Liver (tissue), 9 donors: ENCODE measurements around the gene TK1. TPM values are rescaled to one million over a fixed set of nuclear protein-coding genes. Genes with fewer than 3 reads are reported as not detected.

Experiments used
- DNase-seq: peaks from one replicate; pipeline ENCODE4 v3.0.0-alpha.2; 2017; ENCODE audit warnings: low spot score
- H3K27ac ChIP-seq, 2 donors: one replicate each; pipeline ENCODE4 v1.7.0; 2013; ENCODE audit warnings: inconsistent platforms in 2 of 2, low read length in 2 of 2, control low read depth in 1 of 2, low read depth in 1 of 2, mild to moderate bottlenecking in 1 of 2
- H3K27me3 ChIP-seq, 4 donors: one replicate each; pipeline versions ENCODE4 v1.6.1 to v1.7.0; 2013; ENCODE audit warnings: low read length in 3 of 4, inconsistent platforms in 1 of 4, mild to moderate bottlenecking in 1 of 4, moderate library complexity in 1 of 4; ENCODE audit not compliant: control insufficient read depth in 4 of 4, insufficient read depth in 4 of 4
- H3K36me3 ChIP-seq, 4 donors: one replicate each; pipeline versions ENCODE4 v1.6.1 to v1.7.0; 2013; ENCODE audit warnings: low read length in 3 of 4, mild to moderate bottlenecking in 3 of 4, low read depth in 1 of 4, moderate library complexity in 1 of 4; ENCODE audit not compliant: control insufficient read depth in 4 of 4, insufficient read depth in 3 of 4
- H3K4me1 ChIP-seq, 4 donors: one replicate each; pipeline versions ENCODE4 v1.6.1 to v1.7.0; 2013; ENCODE audit warnings: low read length in 3 of 4, mild to moderate bottlenecking in 3 of 4, moderate library complexity in 1 of 4; ENCODE audit not compliant: control insufficient read depth in 4 of 4, insufficient read depth in 4 of 4
- H3K4me3 ChIP-seq, 3 donors: one replicate each; pipeline versions ENCODE4 v1.6.1 to v1.7.0; 2013; ENCODE audit warnings: low read length in 3 of 3, control low read depth in 1 of 3, low read depth in 1 of 3, mild to moderate bottlenecking in 1 of 3
- H3K9ac ChIP-seq, 2 donors: one replicate each; pipeline ENCODE4 v1.7.0; 2013; ENCODE audit warnings: low read length in 2 of 2, mild to moderate bottlenecking in 2 of 2, moderate library complexity in 2 of 2, control low read depth in 1 of 2, low read depth in 1 of 2
- H3K9me3 ChIP-seq, 4 donors: one replicate each; pipeline versions ENCODE4 v1.6.1 to v1.7.0; 2013; ENCODE audit warnings: low read length in 3 of 4; ENCODE audit not compliant: control insufficient read depth in 4 of 4
- EGR1 ChIP-seq, 2 donors: IDR thresholded peaks; 2 replicates each; pipeline ENCODE4 v1.6.1; 2016 to 2018; ENCODE audit warnings: antibody characterized with exemption in 2 of 2, low read depth in 2 of 2
- FOXA1 ChIP-seq: IDR thresholded peaks from 2 replicates; pipeline ENCODE4 v1.6.1; 2016; ENCODE audit warnings: antibody characterized with exemption
- FOXA2 ChIP-seq: IDR thresholded peaks from 2 replicates; pipeline ENCODE4 v1.6.1; 2016; ENCODE audit warnings: antibody characterized with exemption
- GABPA ChIP-seq, 2 donors: IDR thresholded peaks in 1 of 2; conservative IDR thresholded peaks in 1 of 2; 2 replicates each; pipeline ENCODE4 v1.6.1; 2016; ENCODE audit warnings: antibody characterized with exemption in 2 of 2, mild to moderate bottlenecking in 1 of 2, moderate library complexity in 1 of 2
- HNF4A ChIP-seq, 2 donors: conservative IDR thresholded peaks; 2 replicates each; pipeline ENCODE4 v1.6.1; 2016; ENCODE audit warnings: antibody characterized with exemption in 2 of 2, mild to moderate bottlenecking in 2 of 2
- HNF4G ChIP-seq: IDR thresholded peaks from 2 replicates; pipeline ENCODE4 v1.6.1; 2016; ENCODE audit warnings: antibody characterized with exemption
- JUND ChIP-seq, 2 donors: IDR thresholded peaks; 2 replicates each; pipeline ENCODE4 v1.6.1; 2016; ENCODE audit warnings: antibody characterized with exemption in 2 of 2
- NR2F2 ChIP-seq: IDR thresholded peaks from 2 replicates; pipeline ENCODE4 v1.6.1; 2016; ENCODE audit warnings: antibody characterized with exemption
- RAD21 ChIP-seq, 2 donors: IDR thresholded peaks; 2 replicates each; pipeline ENCODE4 v1.6.1; 2016; ENCODE audit warnings: antibody characterized with exemption in 2 of 2, mild to moderate bottlenecking in 2 of 2
- RXRA ChIP-seq, 2 donors: IDR thresholded peaks; 2 replicates each; pipeline ENCODE4 v1.6.1; 2017 to 2018; ENCODE audit warnings: antibody characterized with exemption in 2 of 2, mild to moderate bottlenecking in 1 of 2
- SP1 ChIP-seq: IDR thresholded peaks from 2 replicates; pipeline ENCODE4 v1.6.1; 2018; ENCODE audit warnings: antibody characterized with exemption, mild to moderate bottlenecking
- TAF1 ChIP-seq: conservative IDR thresholded peaks from 2 replicates; pipeline ENCODE4 v1.6.1; 2016; ENCODE audit warnings: antibody characterized with exemption, mild to moderate bottlenecking
- YY1 ChIP-seq: IDR thresholded peaks from 2 replicates; pipeline ENCODE4 v1.6.1; 2016; ENCODE audit warnings: antibody characterized with exemption, mild to moderate bottlenecking
- WGBS: extraction: QIAGEN DNeasy Blood & Tissue Kit; methylation state at CpG from one replicate; pipeline ENCODE4 v1.1.7; 2013; 5-methylcytosine and 5-hydroxymethylcytosine counted together
- polyA plus RNA-seq, 2 donors: library from polyadenylated mRNA; stranded (reverse) in 1 of 2; unstranded in 1 of 2; fragments of 200-250 nt in 1 of 2; fragments of >200 nt in 1 of 2; fragmentation: Nextera tagmentation in 1 of 2; extraction: Ambion mirVana in 1 of 2; gene quantifications; one replicate each; pipeline versions ENCODE4 v1.2.1 to v1.2.3, GENCODE V29; 2013 to 2015
- total RNA-seq, 2 donors: library from RNA; depleted of rRNA; stranded (reverse); fragments of >200 nt; gene quantifications; one replicate each; pipeline ENCODE4 v1.2.3, GENCODE V29; 2014
- TF ChIP-seq, protein P1 (sequence below): IDR thresholded peaks from 2 replicates; pipeline ENCODE4 v1.6.1; 2016; ENCODE audit warnings: antibody characterized with exemption
- TF ChIP-seq, protein P2 (sequence below): IDR thresholded peaks from 2 replicates; pipeline ENCODE4 v1.6.1; 2016; ENCODE audit warnings: antibody characterized with exemption
- TF ChIP-seq, protein P3 (sequence below): fragments of 150-350 bp; IDR thresholded peaks from 2 replicates; pipeline ENCODE4 v1.5.1; 2017; ENCODE audit warnings: improper control_type of control experiment, low read depth, low read length; ENCODE audit not compliant: missing input control
- TF ChIP-seq, protein P4 (sequence below): IDR thresholded peaks from 2 replicates; pipeline ENCODE4 v1.6.1; 2016; ENCODE audit warnings: antibody characterized with exemption, mild to moderate bottlenecking
- TF ChIP-seq, protein P5 (sequence below): IDR thresholded peaks from 2 replicates; pipeline ENCODE4 v1.6.1; 2016; ENCODE audit warnings: antibody characterized with exemption
- donor health status: healthy.
- donor health status: healthy.
- donor health status: healthy.
- donor health status: healthy.
- donor health status: healthy.

Gene TK1
- total and polyA plus RNA-seq, 4 donors: 0.84 to 97.6 (median 10.1) TPM

DNA sequence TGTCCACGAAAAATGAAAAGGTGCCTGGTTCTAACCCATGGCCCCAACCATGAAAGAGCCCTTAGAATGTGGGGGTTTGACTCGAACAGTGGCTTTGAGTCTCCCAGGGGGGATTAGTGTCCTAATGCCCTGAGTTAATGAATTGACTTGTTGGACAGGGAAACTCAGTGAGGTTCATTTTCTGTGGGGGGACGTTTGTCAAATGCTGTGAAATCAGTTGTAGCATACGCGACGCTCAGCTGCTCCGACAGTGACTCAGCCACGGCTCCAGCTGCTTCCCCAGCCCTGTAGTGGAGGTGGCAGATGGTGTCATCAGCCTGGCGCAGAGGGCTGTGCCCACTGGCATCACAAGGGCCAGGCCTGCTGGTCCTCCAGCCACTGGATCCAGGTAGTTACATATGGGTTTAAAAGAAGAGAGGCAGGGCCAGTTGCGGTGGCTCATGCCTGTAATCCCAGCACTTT is 40.6 kb upstream of the TK1 start (continued):
- TF ChIP-seq, protein P1, sequence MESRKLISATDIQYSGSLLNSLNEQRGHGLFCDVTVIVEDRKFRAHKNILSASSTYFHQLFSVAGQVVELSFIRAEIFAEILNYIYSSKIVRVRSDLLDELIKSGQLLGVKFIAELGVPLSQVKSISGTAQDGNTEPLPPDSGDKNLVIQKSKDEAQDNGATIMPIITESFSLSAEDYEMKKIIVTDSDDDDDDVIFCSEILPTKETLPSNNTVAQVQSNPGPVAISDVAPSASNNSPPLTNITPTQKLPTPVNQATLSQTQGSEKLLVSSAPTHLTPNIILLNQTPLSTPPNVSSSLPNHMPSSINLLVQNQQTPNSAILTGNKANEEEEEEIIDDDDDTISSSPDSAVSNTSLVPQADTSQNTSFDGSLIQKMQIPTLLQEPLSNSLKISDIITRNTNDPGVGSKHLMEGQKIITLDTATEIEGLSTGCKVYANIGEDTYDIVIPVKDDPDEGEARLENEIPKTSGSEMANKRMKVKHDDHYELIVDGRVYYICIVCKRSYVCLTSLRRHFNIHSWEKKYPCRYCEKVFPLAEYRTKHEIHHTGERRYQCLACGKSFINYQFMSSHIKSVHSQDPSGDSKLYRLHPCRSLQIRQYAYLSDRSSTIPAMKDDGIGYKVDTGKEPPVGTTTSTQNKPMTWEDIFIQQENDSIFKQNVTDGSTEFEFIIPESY: no peak

DNA sequence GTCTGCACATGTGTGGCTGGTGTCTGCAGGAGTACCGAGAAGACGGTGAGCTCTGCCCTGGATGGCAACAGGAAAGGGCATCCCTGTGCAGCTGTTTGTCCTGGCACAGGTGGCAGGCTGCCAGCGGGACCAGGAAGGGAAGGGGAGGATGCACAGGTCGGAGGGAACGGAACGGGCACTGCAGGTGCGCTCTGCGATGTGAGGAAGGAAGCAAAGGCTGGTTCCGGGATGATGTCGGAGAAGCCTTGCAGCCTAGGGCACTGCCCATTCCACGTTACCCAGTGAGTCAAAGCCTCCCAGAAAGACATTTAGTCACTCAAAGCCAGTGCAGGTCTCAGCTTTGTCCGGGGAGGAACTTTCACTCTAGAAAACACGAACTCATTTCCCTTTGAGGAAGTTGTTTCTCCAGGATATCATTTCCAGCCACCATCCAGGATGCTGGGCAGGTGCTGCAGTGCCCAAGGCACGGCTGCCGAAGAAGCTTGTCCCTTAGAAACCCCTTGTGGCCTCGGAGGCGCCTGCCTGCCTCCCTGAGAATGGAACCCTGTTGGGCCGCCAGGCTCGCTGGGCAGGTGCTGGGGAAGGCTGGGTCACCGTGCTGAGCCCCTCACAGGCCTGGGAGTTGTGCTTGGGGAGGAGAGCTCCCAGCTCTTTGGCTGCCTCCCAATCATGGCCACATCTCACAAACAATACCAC is 40.1 kb upstream of the TK1 start:
- TF ChIP-seq FOXA1 (no peak), NR2F2 (no peak), HNF4G (no peak), TAF1 (no peak), HNF4A (conservative IDR thresholded peaks at IDR 0.05) (no peak), JUND (IDR thresholded peaks at IDR 0.05) (no peak), RXRA (IDR thresholded peaks at IDR 0.05) (no peak), SP1 (no peak), FOXA2 (no peak), EGR1 (IDR thresholded peaks at IDR 0.05; ENCODE audit: low read depth in 2 of 2) (no peak), YY1 (no peak), GABPA (IDR thresholded peaks at IDR 0.05 in 1 of 2, conservative IDR thresholded peaks at IDR 0.05 in 1 of 2) (no peak), RAD21 (IDR thresholded peaks at IDR 0.05) (no peak)
- TF ChIP-seq, protein P1: no peak
- TF ChIP-seq, protein P2, sequence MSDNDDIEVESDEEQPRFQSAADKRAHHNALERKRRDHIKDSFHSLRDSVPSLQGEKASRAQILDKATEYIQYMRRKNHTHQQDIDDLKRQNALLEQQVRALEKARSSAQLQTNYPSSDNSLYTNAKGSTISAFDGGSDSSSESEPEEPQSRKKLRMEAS: no peak
- TF ChIP-seq, protein P3, sequence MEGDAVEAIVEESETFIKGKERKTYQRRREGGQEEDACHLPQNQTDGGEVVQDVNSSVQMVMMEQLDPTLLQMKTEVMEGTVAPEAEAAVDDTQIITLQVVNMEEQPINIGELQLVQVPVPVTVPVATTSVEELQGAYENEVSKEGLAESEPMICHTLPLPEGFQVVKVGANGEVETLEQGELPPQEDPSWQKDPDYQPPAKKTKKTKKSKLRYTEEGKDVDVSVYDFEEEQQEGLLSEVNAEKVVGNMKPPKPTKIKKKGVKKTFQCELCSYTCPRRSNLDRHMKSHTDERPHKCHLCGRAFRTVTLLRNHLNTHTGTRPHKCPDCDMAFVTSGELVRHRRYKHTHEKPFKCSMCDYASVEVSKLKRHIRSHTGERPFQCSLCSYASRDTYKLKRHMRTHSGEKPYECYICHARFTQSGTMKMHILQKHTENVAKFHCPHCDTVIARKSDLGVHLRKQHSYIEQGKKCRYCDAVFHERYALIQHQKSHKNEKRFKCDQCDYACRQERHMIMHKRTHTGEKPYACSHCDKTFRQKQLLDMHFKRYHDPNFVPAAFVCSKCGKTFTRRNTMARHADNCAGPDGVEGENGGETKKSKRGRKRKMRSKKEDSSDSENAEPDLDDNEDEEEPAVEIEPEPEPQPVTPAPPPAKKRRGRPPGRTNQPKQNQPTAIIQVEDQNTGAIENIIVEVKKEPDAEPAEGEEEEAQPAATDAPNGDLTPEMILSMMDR: no peak
- TF ChIP-seq, protein P4, sequence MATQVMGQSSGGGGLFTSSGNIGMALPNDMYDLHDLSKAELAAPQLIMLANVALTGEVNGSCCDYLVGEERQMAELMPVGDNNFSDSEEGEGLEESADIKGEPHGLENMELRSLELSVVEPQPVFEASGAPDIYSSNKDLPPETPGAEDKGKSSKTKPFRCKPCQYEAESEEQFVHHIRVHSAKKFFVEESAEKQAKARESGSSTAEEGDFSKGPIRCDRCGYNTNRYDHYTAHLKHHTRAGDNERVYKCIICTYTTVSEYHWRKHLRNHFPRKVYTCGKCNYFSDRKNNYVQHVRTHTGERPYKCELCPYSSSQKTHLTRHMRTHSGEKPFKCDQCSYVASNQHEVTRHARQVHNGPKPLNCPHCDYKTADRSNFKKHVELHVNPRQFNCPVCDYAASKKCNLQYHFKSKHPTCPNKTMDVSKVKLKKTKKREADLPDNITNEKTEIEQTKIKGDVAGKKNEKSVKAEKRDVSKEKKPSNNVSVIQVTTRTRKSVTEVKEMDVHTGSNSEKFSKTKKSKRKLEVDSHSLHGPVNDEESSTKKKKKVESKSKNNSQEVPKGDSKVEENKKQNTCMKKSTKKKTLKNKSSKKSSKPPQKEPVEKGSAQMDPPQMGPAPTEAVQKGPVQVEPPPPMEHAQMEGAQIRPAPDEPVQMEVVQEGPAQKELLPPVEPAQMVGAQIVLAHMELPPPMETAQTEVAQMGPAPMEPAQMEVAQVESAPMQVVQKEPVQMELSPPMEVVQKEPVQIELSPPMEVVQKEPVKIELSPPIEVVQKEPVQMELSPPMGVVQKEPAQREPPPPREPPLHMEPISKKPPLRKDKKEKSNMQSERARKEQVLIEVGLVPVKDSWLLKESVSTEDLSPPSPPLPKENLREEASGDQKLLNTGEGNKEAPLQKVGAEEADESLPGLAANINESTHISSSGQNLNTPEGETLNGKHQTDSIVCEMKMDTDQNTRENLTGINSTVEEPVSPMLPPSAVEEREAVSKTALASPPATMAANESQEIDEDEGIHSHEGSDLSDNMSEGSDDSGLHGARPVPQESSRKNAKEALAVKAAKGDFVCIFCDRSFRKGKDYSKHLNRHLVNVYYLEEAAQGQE: no peak
- TF ChIP-seq, protein P5, sequence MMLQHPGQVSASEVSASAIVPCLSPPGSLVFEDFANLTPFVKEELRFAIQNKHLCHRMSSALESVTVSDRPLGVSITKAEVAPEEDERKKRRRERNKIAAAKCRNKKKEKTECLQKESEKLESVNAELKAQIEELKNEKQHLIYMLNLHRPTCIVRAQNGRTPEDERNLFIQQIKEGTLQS: no peak
- Histone ChIP-seq H3K27ac (peak overlapping the region in 1 of 2 donors; percentile 8), H3K9me3 (no peaks in the 10 kb centered on the region), H3K27me3 (peaks cover 0 to 5% (median 3%) of the 10 kb centered on the region in 4 donors), H3K36me3 (no peaks in the 10 kb centered on the region), H3K9ac (no peak overlapping the region), H3K4me3 (no peak overlapping the region), H3K4me1 (peaks cover 0 to 3% (median 0%) of the 10 kb centered on the region in 4 donors)
- DNase-seq: no peak
- 70% methylated on average over 20 of the region's 20 CpGs for WGBS
